CD4-positive, alpha-beta T cell treated with Interleukin-6 at 100 ng/mL for 8 hours (primary cell): Measurements from ENCODE around the gene KIFC1.

ENCODE experiments used
- DNase-seq: peaks from one replicate; pipeline ENCODE4 v3.0.0-alpha.2; 2020; ENCODE audit warnings: mixed read lengths, low spot score

KIFC1 gene

DNA sequence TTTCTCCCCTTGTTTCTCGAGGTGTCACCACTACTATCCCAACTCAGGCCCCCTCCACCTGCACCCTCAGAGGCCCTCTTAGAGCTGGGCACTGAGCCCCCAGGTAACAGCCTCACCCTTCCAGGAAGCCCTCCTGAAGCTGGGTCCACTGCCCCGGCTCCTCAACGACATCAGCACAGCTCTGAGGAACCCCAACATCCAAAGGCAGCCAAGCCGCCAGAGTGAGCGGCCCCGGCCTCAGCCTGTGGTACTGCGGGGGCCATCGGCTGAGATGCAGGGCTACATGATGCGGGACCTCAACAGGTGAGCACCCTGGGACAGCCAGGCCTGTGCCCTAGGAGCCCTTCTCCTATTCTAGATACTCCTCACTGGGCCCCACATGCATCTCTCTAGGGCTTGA, 49.8 kb downstream of the KIFC1 start:
- DNase-seq, result no peak

GRCh38 chr6:33442283-33442682, 50.7 kb downstream of the KIFC1 start:
- no peak for DNase-seq

GRCh38 chr6:33443025-33443424, 51.4 kb downstream of the KIFC1 start:
- DNase-seq, result no peak

- no peak for DNase-seq
These were observed 52.2 kb downstream of the KIFC1 start for GRCh38 chr6:33443619-33444504.

DNA sequence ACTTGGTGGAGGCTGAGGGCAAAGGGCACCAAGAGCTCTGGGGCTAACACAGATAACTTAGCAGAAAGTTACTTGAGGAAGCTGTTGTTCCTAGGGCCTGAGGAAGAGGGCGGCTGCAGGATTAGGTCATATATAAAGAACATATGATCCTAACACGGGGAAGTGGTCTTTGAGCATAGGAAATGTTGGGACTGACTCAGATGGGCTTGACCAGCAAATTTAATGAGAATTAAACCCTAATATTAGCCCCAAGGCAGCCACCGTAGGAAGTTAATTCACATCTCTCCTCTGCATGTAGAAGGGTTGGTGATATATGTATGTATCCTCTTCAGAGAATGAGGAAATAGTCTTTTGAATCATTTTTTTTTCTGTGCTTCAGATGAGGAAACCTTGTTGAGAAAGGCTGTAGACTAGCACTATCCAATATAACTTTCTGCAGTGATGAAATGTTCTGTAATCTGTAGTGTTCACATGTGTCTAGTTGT, 53.5 kb downstream of the KIFC1 start:
- DNase-seq, result no peak

GRCh38 chr6:33446356-33446755, 54.7 kb downstream of the KIFC1 start:
- DNase-seq, result no peak

DNA sequence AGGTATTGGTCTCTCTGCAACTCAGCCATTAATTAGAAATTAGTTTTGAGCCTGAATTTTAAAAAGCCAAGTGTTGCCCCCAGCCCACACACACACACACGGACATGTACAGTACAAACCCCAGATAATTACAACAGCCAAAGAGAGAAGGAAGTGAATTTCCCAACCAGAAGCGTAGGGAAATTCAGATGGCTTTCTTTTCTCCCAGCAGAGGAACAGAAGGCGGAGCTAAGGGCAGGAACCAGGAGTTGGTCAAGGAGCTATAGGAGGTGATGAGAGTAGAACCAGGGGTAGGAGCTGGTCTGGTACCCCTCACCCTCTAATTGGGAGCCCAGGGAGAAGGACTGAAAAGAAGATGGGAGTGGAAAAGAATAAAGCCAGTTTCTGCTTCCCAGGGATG, 58.8 kb downstream of the KIFC1 start:
- no peak for DNase-seq

DNA sequence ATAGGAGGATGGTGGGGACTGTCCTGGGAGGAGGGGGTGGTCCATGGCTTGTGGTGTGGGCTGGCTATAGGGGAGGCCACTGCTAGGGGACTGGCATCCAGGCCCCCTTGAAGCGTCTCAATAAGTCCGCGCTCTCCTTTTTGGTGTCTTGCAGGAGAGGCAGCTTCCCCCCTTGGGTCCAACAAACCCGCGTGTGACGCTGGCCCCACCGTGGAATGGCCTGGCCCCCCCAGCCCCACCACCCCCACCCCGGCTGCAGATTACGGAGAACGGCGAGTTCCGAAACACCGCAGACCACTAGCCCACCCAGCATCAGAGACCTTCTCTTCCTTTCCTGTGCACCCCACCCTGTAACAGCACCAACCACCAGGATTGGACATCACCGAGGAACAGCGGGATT, 60.0 kb downstream of the KIFC1 start:
- DNase-seq, result no peak

DNA sequence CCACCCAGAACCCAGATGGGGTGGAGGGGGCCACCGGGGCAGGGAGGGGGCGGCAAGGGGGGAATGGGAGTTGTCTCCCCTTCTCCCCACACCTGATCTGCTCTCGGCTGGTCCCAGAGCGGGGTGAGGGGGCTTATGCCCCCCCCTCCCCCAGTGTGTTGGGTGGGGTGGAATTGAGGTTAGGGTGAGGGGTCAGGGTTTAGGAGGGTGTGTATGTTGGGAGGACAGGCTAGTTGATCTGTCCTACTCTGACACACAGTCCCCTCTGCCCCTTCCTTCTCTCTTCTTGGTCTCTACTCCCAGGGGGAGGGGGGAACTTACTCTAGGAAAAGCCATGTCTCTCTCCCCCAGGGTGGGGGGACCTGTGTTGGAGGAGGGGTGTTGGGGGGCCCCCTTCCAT, 60.9 kb downstream of the KIFC1 start:
- no peak for DNase-seq

DNA sequence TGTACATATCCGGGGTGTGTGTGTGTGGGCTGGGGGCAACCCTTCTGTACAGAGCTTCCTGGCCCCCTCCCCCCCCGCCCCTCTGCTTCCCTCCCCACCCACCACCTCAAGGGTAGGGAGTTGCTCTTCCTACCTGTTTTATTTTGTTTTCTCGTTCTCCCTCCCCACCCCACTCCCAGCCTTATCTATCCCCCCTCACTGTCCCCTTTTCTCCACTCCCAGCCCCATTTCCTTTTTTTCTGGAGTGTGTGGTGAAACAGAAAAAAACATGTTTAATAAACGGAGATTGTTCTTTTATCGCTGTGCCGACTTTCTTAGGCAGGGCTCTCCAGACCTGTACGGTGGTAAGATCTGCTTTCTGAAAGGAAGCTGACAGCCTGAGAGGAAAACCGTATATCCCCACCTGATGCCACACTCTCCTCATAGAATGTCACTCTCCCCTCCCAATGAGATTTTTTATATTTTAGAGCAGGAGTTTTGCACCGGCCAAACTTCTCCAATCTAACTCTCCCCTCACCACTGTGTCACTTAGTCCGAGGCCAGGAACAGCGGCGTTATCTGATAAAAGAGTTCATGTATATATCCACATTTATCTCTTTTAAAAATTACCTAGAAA, 61.9 kb downstream of the KIFC1 start:
- peak; percentile 19 for DNase-seq

DNA sequence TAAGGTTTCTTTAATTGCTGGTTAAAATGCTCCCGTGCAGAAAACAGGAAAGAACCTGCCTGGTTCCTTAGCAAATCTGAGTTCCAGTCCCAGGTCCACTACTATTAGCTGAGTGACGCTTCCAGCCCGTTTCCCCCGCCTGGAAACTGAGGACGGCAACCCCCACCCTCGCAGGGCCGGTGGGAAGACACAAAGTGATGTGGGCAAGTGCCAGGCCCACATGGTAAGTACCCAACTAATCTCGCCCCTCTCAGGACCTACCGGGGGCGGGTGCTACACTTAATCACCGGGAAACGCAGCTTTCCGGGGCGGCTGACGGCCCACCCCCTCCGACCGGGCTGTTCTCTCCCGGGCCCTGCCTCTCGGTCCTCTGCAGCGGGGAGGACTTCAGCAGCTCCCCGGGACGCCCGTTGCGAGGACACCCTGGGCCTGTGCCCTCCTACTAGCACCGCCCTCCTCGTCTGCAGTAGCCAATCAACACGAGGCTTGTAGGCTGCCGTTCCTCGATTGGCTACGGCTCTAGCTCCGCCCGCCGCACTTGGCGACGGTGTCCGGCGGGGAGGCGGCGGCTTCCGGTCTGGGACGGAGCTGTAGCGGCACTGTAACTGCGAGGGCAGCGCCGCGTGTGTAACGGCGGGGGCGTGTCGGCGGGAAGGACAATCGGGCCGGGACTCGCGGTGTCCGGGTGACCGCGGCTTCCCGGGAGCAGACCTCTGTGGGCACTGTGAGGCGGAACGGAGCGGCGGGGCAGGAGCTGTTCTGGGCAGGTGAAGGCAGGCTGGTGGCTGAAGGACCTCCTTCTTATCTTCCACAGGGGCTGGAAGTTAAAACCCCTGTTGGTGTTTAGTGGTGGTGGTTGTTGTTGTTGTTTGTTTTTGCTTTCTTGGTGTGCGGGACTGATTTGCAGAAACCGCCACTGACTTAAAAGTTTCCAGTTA, 62.7 kb downstream of the KIFC1 start, which contains the start of gene ZBTB9:
Gene ZBTB9 (plus strand): TSS at position 568 of the 938 bp plus-strand sequence. CDS start 525 bp downstream, outside the sequence.
- DNase-seq, result peak; percentile 95

GRCh38 chr6:33455051-33455450, 63.4 kb downstream of the KIFC1 start:
- DNase-seq, result no peak

- DNase-seq, result no peak
These were observed 64.5 kb downstream of the KIFC1 start for GRCh38 chr6:33456156-33456555.

- no peak for DNase-seq
These were observed 67.1 kb downstream of the KIFC1 start for GRCh38 chr6:33458676-33459075.

GRCh38 chr6:33459226-33459625, 67.6 kb downstream of the KIFC1 start:
- DNase-seq, result no peak
